T-helper 1 cell treated with Interleukin-12 subunit alpha and Interleukin-12 subunit beta and Interleukin-4 antibody, amounts not matched to agents 30 μg/mL and 1 μg/mL, for 36 hours (primary cell): Measurements from ENCODE around the gene RPAIN.

Source experiments
- H3K27ac Mint-ChIP-seq: one replicate; pipeline ENCODE4 v1.8.0; 2021; ENCODE audit warnings: mild to moderate bottlenecking, mixed read lengths
- H3K27me3 Mint-ChIP-seq: one replicate; pipeline ENCODE4 v1.8.0; 2021; ENCODE audit warnings: low read depth, mixed read lengths
- H3K36me3 Mint-ChIP-seq: one replicate; pipeline ENCODE4 v1.8.0; 2021; ENCODE audit warnings: low read depth, mixed read lengths
- H3K4me1 Mint-ChIP-seq: one replicate; pipeline ENCODE4 v1.8.0; 2021; ENCODE audit warnings: low read depth, mixed read lengths
- H3K4me3 Mint-ChIP-seq: one replicate; pipeline ENCODE4 v1.8.0; 2021; ENCODE audit warnings: mild to moderate bottlenecking, moderate library complexity, mixed read lengths
- H3K9me3 Mint-ChIP-seq: one replicate; pipeline ENCODE4 v1.8.0; 2021; ENCODE audit warnings: mixed read lengths

The RPAIN gene

GRCh38 chr17:5439446-5439764 lies 19.4 kb downstream of the RPAIN start:
- Mint-ChIP-seq H3K4me3 (peak overlapping the region; percentile 84), H3K36me3 (peaks cover 32% of the 10 kb centered on the region), H3K27me3 (no peaks in the 10 kb centered on the region), H3K4me1 (peaks cover 34% of the 10 kb centered on the region), H3K27ac (peak overlapping the region; percentile 87), H3K9me3 (no peaks in the 10 kb centered on the region)

- no peak overlapping the region for H3K4me3 Mint-ChIP-seq
- H3K4me1 Mint-ChIP-seq: peaks cover 8% of the 10 kb centered on the region
- H3K9me3 Mint-ChIP-seq: no peaks in the 10 kb centered on the region
- H3K27me3 Mint-ChIP-seq: no peaks in the 10 kb centered on the region
- H3K36me3 Mint-ChIP-seq: peaks cover 23% of the 10 kb centered on the region
- H3K27ac Mint-ChIP-seq: no peak overlapping the region
These were observed 23.7 kb downstream of the RPAIN start for GRCh38 chr17:5443728-5444127.

GRCh38 chr17:5444209-5444608 lies 24.2 kb downstream of the RPAIN start:
- Mint-ChIP-seq H3K27ac (peak overlapping the region; percentile 41), H3K27me3 (no peaks in the 10 kb centered on the region), H3K4me3 (no peak overlapping the region), H3K4me1 (peaks cover 8% of the 10 kb centered on the region), H3K36me3 (peaks cover 25% of the 10 kb centered on the region), H3K9me3 (no peaks in the 10 kb centered on the region)

- no peaks in the 10 kb centered on the region for H3K4me1 Mint-ChIP-seq
- H3K27ac Mint-ChIP-seq: no peak overlapping the region
- H3K36me3 Mint-ChIP-seq: peaks cover 32% of the 10 kb centered on the region
- H3K9me3 Mint-ChIP-seq: no peaks in the 10 kb centered on the region
- no peak overlapping the region for H3K4me3 Mint-ChIP-seq
- H3K27me3 Mint-ChIP-seq: no peaks in the 10 kb centered on the region
These were observed 26.8 kb downstream of the RPAIN start for GRCh38 chr17:5446786-5447185.

GRCh38 chr17:5464717-5465507 lies 44.9 kb downstream of the RPAIN start:
- H3K4me1 Mint-ChIP-seq: peaks cover 34% of the 10 kb centered on the region
- peak overlapping the region; percentile 19 for H3K27ac Mint-ChIP-seq
- H3K9me3 Mint-ChIP-seq: no peaks in the 10 kb centered on the region
- no peak overlapping the region for H3K4me3 Mint-ChIP-seq
- no peaks in the 10 kb centered on the region for H3K27me3 Mint-ChIP-seq
- H3K36me3 Mint-ChIP-seq: peaks cover 11% of the 10 kb centered on the region

- Mint-ChIP-seq H3K27ac (no peak overlapping the region), H3K9me3 (no peaks in the 10 kb centered on the region), H3K4me3 (peak overlapping the region; percentile 93), H3K36me3 (peaks cover 7% of the 10 kb centered on the region), H3K4me1 (peaks cover 35% of the 10 kb centered on the region), H3K27me3 (no peaks in the 10 kb centered on the region)
These were observed 46.3 kb downstream of the RPAIN start for GRCh38 chr17:5466295-5466694.

- peak overlapping the region; percentile 93 for H3K4me3 Mint-ChIP-seq
- peak overlapping the region; percentile 82 for H3K27ac Mint-ChIP-seq
- H3K9me3 Mint-ChIP-seq: no peaks in the 10 kb centered on the region
- H3K27me3 Mint-ChIP-seq: no peaks in the 10 kb centered on the region
- H3K4me1 Mint-ChIP-seq: peaks cover 39% of the 10 kb centered on the region
- H3K36me3 Mint-ChIP-seq: peaks cover 14% of the 10 kb centered on the region
These were observed 47.4 kb downstream of the RPAIN start for GRCh38 chr17:5467416-5467815.

- H3K4me1 Mint-ChIP-seq: peaks cover 39% of the 10 kb centered on the region
- H3K4me3 Mint-ChIP-seq: peak overlapping the region; percentile 93
These were observed 48.1 kb downstream of the RPAIN start for GRCh38 chr17:5468075-5468473.

GRCh38 chr17:5472511-5472910 lies 52.5 kb downstream of the RPAIN start:
- H3K27ac Mint-ChIP-seq: no peak overlapping the region
- no peaks in the 10 kb centered on the region for H3K27me3 Mint-ChIP-seq
- H3K9me3 Mint-ChIP-seq: no peaks in the 10 kb centered on the region
- H3K4me1 Mint-ChIP-seq: peaks cover 19% of the 10 kb centered on the region
- peaks cover 33% of the 10 kb centered on the region for H3K36me3 Mint-ChIP-seq
- no peak overlapping the region for H3K4me3 Mint-ChIP-seq

More at GRCh38 chr17:5468075-5468473, 48.1 kb downstream of the RPAIN start:
- H3K9me3 Mint-ChIP-seq: no peaks in the 10 kb centered on the region
- peak overlapping the region; percentile 82 for H3K27ac Mint-ChIP-seq
- no peaks in the 10 kb centered on the region for H3K27me3 Mint-ChIP-seq
- H3K36me3 Mint-ChIP-seq: peaks cover 13% of the 10 kb centered on the region

GRCh38 chr17:5473906-5474305 lies 53.9 kb downstream of the RPAIN start:
- no peaks in the 10 kb centered on the region for H3K27me3 Mint-ChIP-seq
- peaks cover 14% of the 10 kb centered on the region for H3K4me1 Mint-ChIP-seq
- peaks cover 45% of the 10 kb centered on the region for H3K36me3 Mint-ChIP-seq
- H3K27ac Mint-ChIP-seq: no peak overlapping the region
- H3K4me3 Mint-ChIP-seq: no peak overlapping the region
- H3K9me3 Mint-ChIP-seq: no peaks in the 10 kb centered on the region

- no peaks in the 10 kb centered on the region for H3K27me3 Mint-ChIP-seq
- no peak overlapping the region for H3K27ac Mint-ChIP-seq
- no peak overlapping the region for H3K4me3 Mint-ChIP-seq
- H3K9me3 Mint-ChIP-seq: no peaks in the 10 kb centered on the region
- H3K4me1 Mint-ChIP-seq: peaks cover 11% of the 10 kb centered on the region
- H3K36me3 Mint-ChIP-seq: peaks cover 56% of the 10 kb centered on the region
These were observed 59.0 kb downstream of the RPAIN start for GRCh38 chr17:5478992-5479391.

- Mint-ChIP-seq H3K27ac (no peak overlapping the region), H3K4me3 (no peak overlapping the region), H3K36me3 (peaks cover 51% of the 10 kb centered on the region), H3K27me3 (no peaks in the 10 kb centered on the region), H3K4me1 (peaks cover 20% of the 10 kb centered on the region), H3K9me3 (no peaks in the 10 kb centered on the region)
These were observed 61.0 kb downstream of the RPAIN start for GRCh38 chr17:5480962-5481361.

GRCh38 chr17:5481451-5481850 lies 61.5 kb downstream of the RPAIN start:
- Mint-ChIP-seq H3K27ac (no peak overlapping the region), H3K4me3 (no peak overlapping the region), H3K36me3 (peaks cover 49% of the 10 kb centered on the region), H3K27me3 (no peaks in the 10 kb centered on the region), H3K4me1 (peaks cover 20% of the 10 kb centered on the region), H3K9me3 (no peaks in the 10 kb centered on the region)
